Keratinocyte (primary cell): ENCODE measurements around the gene MYDGF. TPM values are rescaled to one million over a fixed set of nuclear protein-coding genes. Genes with fewer than 3 reads are reported as not detected.

ENCODE experiments used
- DNase-seq: peaks from one replicate; pipeline ENCODE4 v3.0.0-alpha.2; 2011; ENCODE audit warnings: low read depth, missing footprints, low spot score
- FAIRE-seq: peaks from 2 replicates; lab custom pipeline; 2011; peaks lifted over from hg19 to GRCh38; lab: Jason Lieb, UNC
- H2AFZ ChIP-seq: 2 replicates; pipeline ENCODE4 v1.6.0; 2012; ENCODE audit warnings: low read length, control low read depth, inconsistent platforms; ENCODE audit not compliant: control insufficient read depth
- H3K27ac ChIP-seq: 2 replicates; pipeline ENCODE4 v1.5.1; 2011; ENCODE audit warnings: low read length; ENCODE audit not compliant: control insufficient read depth, insufficient read depth
- H3K27me3 ChIP-seq: 3 replicates; pipeline ENCODE4 v1.6.0; 2011; ENCODE audit warnings: low read length; ENCODE audit not compliant: control insufficient read depth, insufficient read depth; ENCODE audit errors: extremely low read depth
- H3K36me3 ChIP-seq, 2 experiments: 2 replicates in 1 of 2; 3 replicates in 1 of 2; pipeline ENCODE4 v1.5.1; 2011; ENCODE audit warnings: low read length in 2 of 2, mild to moderate bottlenecking in 1 of 2; ENCODE audit not compliant: control insufficient read depth in 2 of 2, insufficient read depth in 2 of 2; ENCODE audit errors: extremely low read depth in 1 of 2
- H3K4me1 ChIP-seq: 3 replicates; pipeline ENCODE4 v1.5.1; 2011; ENCODE audit warnings: low read length; ENCODE audit not compliant: control insufficient read depth, insufficient read depth; ENCODE audit errors: extremely low read depth
- H3K4me2 ChIP-seq: 3 replicates; pipeline ENCODE4 v1.6.0; 2011; ENCODE audit warnings: low read depth, low read length; ENCODE audit not compliant: control insufficient read depth, insufficient read depth; ENCODE audit errors: extremely low read depth
- H3K4me3 ChIP-seq, 3 experiments: fragments of 200-600 bp in 1 of 3; sonication (generic) in 1 of 3; 2 replicates in 2 of 3; 3 replicates in 1 of 3; pipeline ENCODE4 v1.5.1; 2011 to 2016; ENCODE audit warnings: low read length in 3 of 3, mild to moderate bottlenecking in 3 of 3, control low read depth in 2 of 3, inconsistent platforms in 1 of 3, low read depth in 1 of 3, mixed read lengths in 1 of 3, mixed run types in 1 of 3, moderate library complexity in 1 of 3; ENCODE audit not compliant: control insufficient read depth in 2 of 3, insufficient read depth in 2 of 3; ENCODE audit errors: extremely low read depth in 1 of 3
- H3K79me2 ChIP-seq: 2 replicates; pipeline ENCODE4 v1.6.0; 2012; ENCODE audit warnings: low read length; ENCODE audit not compliant: control insufficient read depth, insufficient read depth
- H3K9ac ChIP-seq: 3 replicates; pipeline ENCODE4 v1.6.0; 2011; ENCODE audit warnings: low read length; ENCODE audit not compliant: control insufficient read depth, insufficient read depth; ENCODE audit errors: extremely low read depth
- H3K9me1 ChIP-seq: 3 replicates; pipeline ENCODE4 v1.6.0; 2011; ENCODE audit warnings: low read length; ENCODE audit not compliant: control insufficient read depth, insufficient read depth; ENCODE audit errors: extremely low read depth
- H3K9me3 ChIP-seq: 2 replicates; pipeline ENCODE4 v1.5.1; 2012; ENCODE audit warnings: low read depth, low read length; ENCODE audit not compliant: control insufficient read depth
- H4K20me1 ChIP-seq: 3 replicates; pipeline ENCODE4 v1.6.0; 2011; ENCODE audit warnings: low read length; ENCODE audit not compliant: control insufficient read depth, insufficient read depth; ENCODE audit errors: extremely low read depth
- EZH2 ChIP-seq: IDR thresholded peaks from one replicate; pipeline ENCODE4 v1.6.1; 2012; ENCODE audit warnings: inconsistent platforms, mild to moderate bottlenecking, low read length, moderate library complexity
- dilution Hi-C: fragments of 300-500 bp; cut with MboI; formaldehyde crosslinking; loops from one replicate; pipeline ENCODE4 v1.7.0; 2020; ENCODE audit warnings: low sequenced_read_pairs; ENCODE audit not compliant: extremely low pct_ligation_motif_present
- polyA plus RNA-seq, 5 experiments: library from polyadenylated mRNA; depleted of rRNA in 3 of 5; stranded (reverse) in 3 of 5; stranded (forward) in 1 of 5; unstranded in 1 of 5; fragments of >200 nt; gene quantifications; 1 replicate in 1 of 5; 2 replicates in 3 of 5; 3 replicates in 1 of 5; pipeline versions ENCODE4 v1.2.1 to v1.2.3, GENCODE V29; 2011 to 2012; ENCODE audit warnings: missing spikeins in 2 of 5, low read depth in 1 of 5, low replicate concordance in 1 of 5
- TF ChIP-seq, protein P1 (sequence below), 3 experiments: IDR thresholded peaks in 1 of 3; conservative IDR thresholded peaks in 1 of 3; optimal IDR thresholded peaks in 1 of 3; 2 replicates in 2 of 3; 3 replicates in 1 of 3; pipeline versions ENCODE3 to v1.5.1; 2011; ENCODE audit warnings: low read length in 3 of 3, mild to moderate bottlenecking in 3 of 3, moderate library complexity in 2 of 3, control low read depth in 1 of 3, inconsistent platforms in 1 of 3; ENCODE audit not compliant: insufficient read depth in 2 of 3; ENCODE audit errors: extremely low read depth in 1 of 3

Gene MYDGF
- polyA plus RNA-seq, 1 donor (not counting 4 experiments of a cell fraction or from before 2014, with no cell fraction given), result 85.9 TPM

- Histone ChIP-seq H3K9me1 (no peaks in the 10 kb centered on the region), H3K4me2 (no peak overlapping the region), H3K9me3 (no peaks in the 10 kb centered on the region), H3K4me1 (no peaks in the 10 kb centered on the region), H3K79me2 (no peaks in the 10 kb centered on the region), H3K4me3 (no peak overlapping the region), H4K20me1 (no peaks in the 10 kb centered on the region), H2AFZ (no peak overlapping the region), H3K27ac (no peak overlapping the region), H3K36me3 (no peaks in the 10 kb centered on the region), H3K9ac (no peak overlapping the region), H3K27me3 (peaks cover 23% of the 10 kb centered on the region)
- dilution Hi-C loops, result no loop called here
- no peak for FAIRE-seq
- no peak for DNase-seq
- TF ChIP-seq, protein P1, sequence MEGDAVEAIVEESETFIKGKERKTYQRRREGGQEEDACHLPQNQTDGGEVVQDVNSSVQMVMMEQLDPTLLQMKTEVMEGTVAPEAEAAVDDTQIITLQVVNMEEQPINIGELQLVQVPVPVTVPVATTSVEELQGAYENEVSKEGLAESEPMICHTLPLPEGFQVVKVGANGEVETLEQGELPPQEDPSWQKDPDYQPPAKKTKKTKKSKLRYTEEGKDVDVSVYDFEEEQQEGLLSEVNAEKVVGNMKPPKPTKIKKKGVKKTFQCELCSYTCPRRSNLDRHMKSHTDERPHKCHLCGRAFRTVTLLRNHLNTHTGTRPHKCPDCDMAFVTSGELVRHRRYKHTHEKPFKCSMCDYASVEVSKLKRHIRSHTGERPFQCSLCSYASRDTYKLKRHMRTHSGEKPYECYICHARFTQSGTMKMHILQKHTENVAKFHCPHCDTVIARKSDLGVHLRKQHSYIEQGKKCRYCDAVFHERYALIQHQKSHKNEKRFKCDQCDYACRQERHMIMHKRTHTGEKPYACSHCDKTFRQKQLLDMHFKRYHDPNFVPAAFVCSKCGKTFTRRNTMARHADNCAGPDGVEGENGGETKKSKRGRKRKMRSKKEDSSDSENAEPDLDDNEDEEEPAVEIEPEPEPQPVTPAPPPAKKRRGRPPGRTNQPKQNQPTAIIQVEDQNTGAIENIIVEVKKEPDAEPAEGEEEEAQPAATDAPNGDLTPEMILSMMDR (optimal IDR thresholded peaks at IDR 0.05 in 1 of 3, IDR thresholded peaks at IDR 0.05 in 1 of 3, conservative IDR thresholded peaks at IDR 0.05 in 1 of 3; ENCODE audit: extremely low read depth in 1 of 3, insufficient read depth in 2 of 3, low read length in 3 of 3), result no peak
- TF ChIP-seq EZH2, result no peak
Observed at GRCh38 chr19:4609878-4610511, 60.1 kb downstream of the MYDGF start.

Other genes starting within 250 kb of the MYDGF start
- 36.4 to 63.1 TPM (median 48.2 TPM) in 3 replicates for gene UBXN6, start 212.5 kb downstream of the MYDGF start, polyA plus RNA-seq
- 19.5 to 22.0 TPM (median 21.6 TPM) in 3 replicates for gene HDGFL2, start 198.0 kb downstream of the MYDGF start, polyA plus RNA-seq
- gene PLIN4, start 151.9 kb downstream of the MYDGF start, polyA plus RNA-seq, result 0.01 TPM in 1 of 3 replicates, not detected in the others
- gene PLIN5, start 135.1 kb downstream of the MYDGF start, polyA plus RNA-seq, result 0.04 TPM in 1 of 3 replicates, not detected in the others
- 1.2 to 3.5 TPM (median 1.3 TPM) in 3 replicates for gene LRG1, start 130.3 kb downstream of the MYDGF start, polyA plus RNA-seq
- 0.41 to 1.1 TPM (median 1.1 TPM) in 3 replicates for gene SEMA6B, start 110.7 kb downstream of the MYDGF start, polyA plus RNA-seq
- 2.5 to 5.1 TPM (median 4.7 TPM) in 3 replicates for gene TNFAIP8L1, start 30.8 kb downstream of the MYDGF start, polyA plus RNA-seq
- gene DPP9, start 53.5 kb upstream of the MYDGF start, polyA plus RNA-seq, result 17.1 to 23.3 TPM (median 19.2 TPM) in 3 replicates
- 3.5 to 6.2 TPM (median 4.8 TPM) in 3 replicates for gene FEM1A, start 121.4 kb upstream of the MYDGF start, polyA plus RNA-seq
- 2.1 to 2.5 TPM (median 2.2 TPM) in 3 replicates for gene TICAM1, start 161.4 kb upstream of the MYDGF start, polyA plus RNA-seq
- 70.7 to 107 TPM (median 87.3 TPM) in 3 replicates for gene PLIN3, start 197.3 kb upstream of the MYDGF start, polyA plus RNA-seq
- not detected in 3 replicates for gene ARRDC5, start 232.6 kb upstream of the MYDGF start, polyA plus RNA-seq
- gene UHRF1, start 239.2 kb upstream of the MYDGF start, polyA plus RNA-seq, result 3.2 to 16.3 TPM (median 9.7 TPM) in 3 replicates